ENCODE measurements around the gene STAC3. TPM values are rescaled to one million over a fixed set of nuclear protein-coding genes. Genes with fewer than 3 reads are reported as not detected.

The STAC3 gene
- total and polyA plus RNA-seq, 2 of the 13 experiments (the other 11 are each of a cell fraction or from before 2014, with no cell fraction given): 0.18 to 0.22 TPM

- TF ChIP-seq ZNF280B (CRISPR knock-in tag; IDR thresholded peaks at IDR 0.05; ENCODE audit: borderline replicate concordance): peak; percentile 12; the same call in 1 of the 2 replicates
- TF ChIP-seq ZNF337 (CRISPR knock-in tag; IDR thresholded peaks at IDR 0.05; ENCODE audit: borderline replicate concordance, low read depth): peak; percentile 36; the same call in 1 of the 2 replicates
- TF ChIP-seq DBP (CRISPR knock-in tag; IDR thresholded peaks at IDR 0.05; ENCODE audit: not compliant biosample characterization): no peak
- no peak for TF ChIP-seq ZNF24 (IDR thresholded peaks at IDR 0.05)
- no peak for TF ChIP-seq ZNF614 (CRISPR knock-in tag; IDR thresholded peaks at IDR 0.05; ENCODE audit: borderline replicate concordance)
- peak; percentile 65 for TF ChIP-seq ETV5 (CRISPR knock-in tag; IDR thresholded peaks at IDR 0.05; ENCODE audit: borderline replicate concordance)
- no peak for TF ChIP-seq THYN1 (CRISPR knock-in tag; IDR thresholded peaks at IDR 0.05; ENCODE audit: borderline replicate concordance, low read depth)
- TF ChIP-seq YEATS4 (CRISPR knock-in tag; IDR thresholded peaks at IDR 0.05; ENCODE audit: borderline replicate concordance): peak; percentile 86
- TF ChIP-seq ARID5B (CRISPR knock-in tag; IDR thresholded peaks at IDR 0.05): 0 out of 2 replicates have a peak, but pooled peaks have one; percentile 19
- no peak for TF ChIP-seq SNAPC2 (CRISPR knock-in tag; IDR thresholded peaks at IDR 0.05)
- TF ChIP-seq ZNF18 (CRISPR knock-in tag; IDR thresholded peaks at IDR 0.05; ENCODE audit: insufficient replicate concordance): no peak
- TF ChIP-seq RBFOX2 (IDR thresholded peaks at IDR 0.05; ENCODE audit: low read depth, low read length): peak; percentile 91
- TF ChIP-seq KLF6 (CRISPR knock-in tag; IDR thresholded peaks at IDR 0.05): peak; percentile 88
- TF ChIP-seq ZNF781 (CRISPR knock-in tag; IDR thresholded peaks at IDR 0.05; ENCODE audit: borderline replicate concordance, not compliant biosample characterization): peak; percentile 85
- TF ChIP-seq UBTF (CRISPR knock-in tag; IDR thresholded peaks at IDR 0.05): peak; percentile 74
- TF ChIP-seq ZKSCAN5 (CRISPR knock-in tag; IDR thresholded peaks at IDR 0.05): no peak
- TF ChIP-seq HOXA7 (CRISPR knock-in tag; IDR thresholded peaks at IDR 0.05): no peak
- TF ChIP-seq ZNF703 (CRISPR knock-in tag; IDR thresholded peaks at IDR 0.05; ENCODE audit: borderline replicate concordance): no peak
Measured at GRCh38 chr12:57229634-57230380, 21.2 kb downstream of the STAC3 start, which contains the start of gene SHMT2 (continued).
